GM19035 (cell line): ENCODE results near the gene TENM3.

Source experiments
- ATAC-seq: cut with Tn5 transposase; IDR thresholded peaks from one replicate; pipeline ENCODE4 v1.9.1; 2021; ENCODE audit not compliant: unreplicated experiment

The TENM3 gene

DNA sequence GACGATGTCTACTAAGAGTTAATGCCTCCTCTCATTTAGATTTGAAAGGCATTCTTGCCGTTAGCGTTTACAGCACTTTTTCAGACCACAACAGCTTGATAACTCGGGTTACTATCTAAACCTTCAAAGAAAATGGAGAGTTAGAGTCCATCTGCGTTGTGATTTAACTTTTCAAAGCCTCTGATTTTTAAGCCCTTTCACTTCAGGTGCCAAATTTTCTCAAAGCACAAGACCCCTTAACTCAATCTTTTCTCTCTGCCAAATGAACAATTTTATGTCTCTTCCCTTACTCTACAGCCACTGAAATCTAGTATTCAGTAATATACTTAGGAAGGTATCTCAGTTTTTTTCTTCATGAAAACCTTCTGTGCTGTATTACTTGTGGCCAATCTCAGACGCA is 310.5 kb downstream of the TENM3 start:
- no peak for ATAC-seq

DNA sequence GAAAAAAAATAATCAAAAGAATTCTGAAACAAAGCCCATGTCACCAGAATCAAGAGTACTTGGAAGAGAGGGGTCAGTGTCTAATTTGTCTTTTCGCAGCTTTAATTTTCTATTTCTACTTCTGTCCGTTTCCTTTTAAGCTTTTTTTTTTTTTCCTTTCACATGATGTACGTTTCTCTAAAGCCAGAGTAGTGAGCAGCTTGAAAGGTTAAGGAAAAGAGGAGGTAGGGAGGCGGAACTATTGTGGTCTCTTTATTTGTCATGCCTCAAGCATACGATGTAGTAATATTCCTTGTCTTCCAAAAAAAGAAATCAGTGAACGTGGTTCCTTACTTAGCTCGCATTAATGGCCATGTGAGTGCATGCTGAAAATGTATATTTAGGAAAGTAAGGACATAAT is 311.5 kb downstream of the TENM3 start:
- ATAC-seq: no peak

- ATAC-seq: no peak
These were observed 312.8 kb downstream of the TENM3 start for GRCh38 chr4:182555997-182556418.

- no peak for ATAC-seq
These were observed 313.4 kb downstream of the TENM3 start for GRCh38 chr4:182556580-182556979.

DNA sequence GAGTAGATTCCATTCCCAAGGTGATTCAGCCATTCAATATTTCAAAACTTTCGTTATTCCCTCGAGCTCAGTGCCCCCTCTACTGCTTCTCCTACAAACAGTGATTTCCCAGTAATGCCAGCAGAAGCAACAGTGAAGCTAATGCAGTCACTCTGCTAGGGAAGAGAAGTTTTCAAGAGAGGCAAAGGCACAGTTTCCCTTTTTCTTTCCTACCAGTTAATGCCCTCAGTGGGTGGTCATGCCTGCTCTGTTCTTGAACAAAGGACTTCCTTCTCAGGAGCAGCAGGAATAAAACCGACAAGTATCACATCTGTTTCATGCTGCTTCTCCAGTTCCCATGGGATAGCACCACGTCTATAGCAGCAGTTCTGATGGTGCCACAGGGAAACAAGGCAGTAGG is 317.2 kb downstream of the TENM3 start:
- no peak for ATAC-seq

DNA sequence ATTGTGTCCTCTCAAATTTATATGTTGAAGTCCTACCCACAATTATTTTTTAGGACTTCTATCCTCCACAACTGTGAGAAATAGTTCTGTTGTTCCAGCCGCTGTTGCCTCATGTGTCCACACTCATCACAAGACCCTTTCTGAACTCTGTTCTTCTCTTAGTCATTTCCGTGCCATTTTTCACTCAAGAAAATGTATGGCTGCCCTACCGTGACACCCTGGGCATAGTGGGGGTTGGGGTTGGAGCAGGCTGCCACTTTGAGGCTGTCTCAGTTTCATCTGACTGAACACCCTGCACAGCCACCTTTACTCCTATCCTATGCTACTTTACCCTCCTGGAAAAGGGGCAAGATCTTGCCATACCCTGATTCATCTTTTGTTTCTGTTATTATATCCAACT is 319.1 kb downstream of the TENM3 start:
- no peak for ATAC-seq

- ATAC-seq: no peak
These were observed 321.6 kb downstream of the TENM3 start for GRCh38 chr4:182564724-182565369.

DNA sequence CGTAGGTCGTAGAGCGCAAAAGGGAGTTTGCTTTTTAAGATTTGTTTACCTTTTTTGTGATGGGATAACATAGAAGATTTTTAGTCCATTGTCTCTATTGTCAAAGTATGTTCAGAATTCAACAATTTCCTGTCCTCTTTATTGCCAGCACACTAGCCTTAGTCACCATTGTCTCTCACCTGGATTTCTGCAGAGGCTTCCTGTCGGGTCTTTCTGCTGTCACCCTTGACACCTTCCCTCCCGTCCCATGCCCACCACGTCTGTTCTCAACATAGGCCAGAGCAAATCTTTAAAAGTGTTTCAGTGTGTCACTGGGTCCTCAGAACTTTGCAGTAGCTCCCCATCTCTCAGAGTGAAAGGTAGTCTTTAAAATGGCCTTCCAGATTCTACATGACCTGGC is 323.9 kb downstream of the TENM3 start:
- ATAC-seq: no peak

- no peak for ATAC-seq
These were observed 326.4 kb downstream of the TENM3 start for GRCh38 chr4:182569561-182569960.

GRCh38 chr4:182574706-182575105 is 331.5 kb downstream of the TENM3 start:
- no peak for ATAC-seq

- no peak for ATAC-seq
These were observed 332.0 kb downstream of the TENM3 start for GRCh38 chr4:182575225-182575624.

DNA sequence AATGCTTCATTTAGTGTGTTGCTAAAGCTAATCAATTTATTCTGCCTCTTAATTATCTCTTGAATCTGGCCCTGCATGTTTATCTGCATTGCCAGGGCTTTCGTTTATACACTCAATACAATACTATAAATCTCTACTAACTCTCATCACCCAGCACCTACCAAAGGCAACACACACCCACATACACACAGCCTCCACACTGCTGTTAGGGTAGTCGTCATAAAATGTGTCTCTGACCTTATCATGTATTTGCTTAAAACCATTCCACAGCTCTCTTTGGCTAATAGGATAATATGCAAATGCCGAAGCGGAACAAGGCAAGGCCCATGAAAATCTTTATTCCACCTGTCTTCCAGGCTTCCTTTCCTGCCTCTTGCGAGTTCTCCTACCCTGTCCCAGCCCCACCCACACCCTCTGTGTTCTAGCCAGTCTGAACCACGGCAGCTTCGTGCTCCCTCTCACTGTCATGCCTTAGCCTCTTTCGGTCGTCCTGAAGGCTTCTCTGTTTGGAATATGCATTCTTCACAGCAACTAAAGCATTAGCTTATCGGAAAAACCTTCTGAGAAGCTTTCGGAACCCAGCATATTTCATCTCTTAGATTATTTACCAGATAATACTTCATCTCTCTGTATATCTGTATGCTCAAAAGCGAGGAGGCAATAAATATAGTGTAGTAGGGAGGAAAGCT is 333.5 kb downstream of the TENM3 start:
- no peak for ATAC-seq

- no peak for ATAC-seq
These were observed 334.2 kb downstream of the TENM3 start for GRCh38 chr4:182577411-182577810.

DNA sequence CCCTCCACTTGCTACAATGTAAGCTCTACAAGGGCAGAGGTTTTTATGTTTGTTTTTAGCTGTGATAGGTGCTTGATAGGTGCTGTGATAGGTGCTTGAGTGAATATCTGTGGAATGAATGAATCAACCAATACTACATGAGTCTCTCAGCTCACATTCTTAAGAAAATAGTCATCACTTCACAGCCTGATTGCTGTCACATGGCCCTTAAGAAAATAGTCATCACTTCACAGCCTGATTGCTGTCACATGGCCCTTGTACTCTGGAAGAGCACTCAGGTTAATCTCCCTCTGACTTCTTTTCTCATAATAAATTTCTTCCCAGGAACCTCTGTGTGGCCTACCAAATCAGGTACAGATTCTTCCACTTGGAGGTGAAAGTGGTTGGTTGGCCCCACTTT is 335.2 kb downstream of the TENM3 start:
- no peak for ATAC-seq

- no peak for ATAC-seq
These were observed 339.0 kb downstream of the TENM3 start for GRCh38 chr4:182582245-182582644.

- no peak for ATAC-seq
These were observed 340.7 kb downstream of the TENM3 start for GRCh38 chr4:182583703-182584415.

DNA sequence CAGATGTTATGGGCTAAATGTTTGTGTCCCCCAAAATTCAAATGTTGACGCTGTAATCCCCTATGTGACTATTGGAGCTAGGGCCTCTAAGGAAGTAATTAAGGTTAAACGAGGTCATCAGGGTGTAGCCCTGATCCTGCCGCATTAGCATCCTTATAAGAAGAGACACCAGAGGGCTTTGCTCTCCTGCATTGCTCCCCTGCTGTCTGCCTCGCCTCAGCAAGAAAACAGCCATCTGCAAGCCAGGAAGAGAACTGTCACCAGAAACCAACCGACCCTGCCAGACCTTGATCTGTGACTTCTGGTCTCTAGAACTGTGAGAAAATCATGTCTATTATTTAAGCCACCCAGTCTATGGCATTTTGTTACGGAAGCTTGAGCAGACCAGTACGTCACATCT is 342.1 kb downstream of the TENM3 start:
- ATAC-seq: no peak

- ATAC-seq: no peak
These were observed 345.9 kb downstream of the TENM3 start for GRCh38 chr4:182589100-182589499.

GRCh38 chr4:182593402-182593801 is 350.2 kb downstream of the TENM3 start:
- no peak for ATAC-seq

- no peak for ATAC-seq
These were observed 350.7 kb downstream of the TENM3 start for GRCh38 chr4:182593864-182594263.

DNA sequence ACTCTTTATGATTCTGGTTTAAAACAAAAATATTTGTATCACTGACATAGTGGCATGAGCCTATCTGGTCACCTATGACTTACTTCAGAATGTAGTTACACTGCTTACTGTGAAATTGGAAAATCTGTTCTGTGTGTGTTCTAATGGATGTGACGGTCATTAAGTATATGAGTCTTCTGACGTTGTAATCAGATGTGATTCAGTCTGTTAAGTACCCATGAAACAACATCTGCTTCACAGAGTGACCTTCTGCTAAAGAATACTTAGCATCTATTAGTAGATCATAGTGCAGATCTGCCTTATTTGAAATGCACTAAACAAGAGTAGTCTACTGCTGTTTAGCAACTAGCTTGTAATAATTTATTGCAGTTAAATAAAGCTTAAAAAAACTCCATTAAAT is 356.9 kb downstream of the TENM3 start:
- ATAC-seq: no peak

DNA sequence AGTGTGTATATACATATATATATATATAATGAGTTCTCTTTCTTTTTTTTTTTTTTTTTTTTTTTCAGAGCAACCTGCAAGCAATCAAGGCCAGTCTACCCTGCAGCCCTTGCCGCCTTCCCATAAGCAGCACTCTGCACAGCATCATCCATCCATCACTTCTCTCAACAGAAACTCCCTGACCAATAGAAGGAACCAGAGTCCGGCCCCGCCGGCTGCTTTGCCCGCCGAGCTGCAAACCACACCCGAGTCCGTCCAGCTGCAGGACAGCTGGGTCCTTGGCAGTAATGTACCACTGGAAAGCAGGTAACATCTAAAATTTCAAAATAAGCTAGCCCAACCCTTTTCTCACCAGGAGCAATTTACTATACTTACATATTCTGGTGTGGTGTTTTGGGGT is 357.7 kb downstream of the TENM3 start:
- no peak for ATAC-seq
